Ureter (tissue), 1 donor: ENCODE measurements around the gene ASL. TPM values are rescaled to one million over a fixed set of nuclear protein-coding genes. Genes with fewer than 3 reads are reported as not detected.
"Not testable (repeated sequence)": the region's sequence is repeated elsewhere in the genome, so short reads cannot be mapped to it uniquely, and the experiment has no call there.

Experiments
- DNase-seq: peaks from one replicate; pipeline ENCODE4 v3.0.0-alpha.2; 2020; ENCODE audit warnings: low spot score
- total RNA-seq: library from RNA; stranded (reverse); gene quantifications from one replicate; pipeline ENCODE4 v1.2.4, GENCODE V29; 2023
- donor health status: DM: yes; HTN: yes; CAD: no.

Gene ASL
- total RNA-seq, 1 donor from 2014 or later: 50.4 TPM

DNA sequence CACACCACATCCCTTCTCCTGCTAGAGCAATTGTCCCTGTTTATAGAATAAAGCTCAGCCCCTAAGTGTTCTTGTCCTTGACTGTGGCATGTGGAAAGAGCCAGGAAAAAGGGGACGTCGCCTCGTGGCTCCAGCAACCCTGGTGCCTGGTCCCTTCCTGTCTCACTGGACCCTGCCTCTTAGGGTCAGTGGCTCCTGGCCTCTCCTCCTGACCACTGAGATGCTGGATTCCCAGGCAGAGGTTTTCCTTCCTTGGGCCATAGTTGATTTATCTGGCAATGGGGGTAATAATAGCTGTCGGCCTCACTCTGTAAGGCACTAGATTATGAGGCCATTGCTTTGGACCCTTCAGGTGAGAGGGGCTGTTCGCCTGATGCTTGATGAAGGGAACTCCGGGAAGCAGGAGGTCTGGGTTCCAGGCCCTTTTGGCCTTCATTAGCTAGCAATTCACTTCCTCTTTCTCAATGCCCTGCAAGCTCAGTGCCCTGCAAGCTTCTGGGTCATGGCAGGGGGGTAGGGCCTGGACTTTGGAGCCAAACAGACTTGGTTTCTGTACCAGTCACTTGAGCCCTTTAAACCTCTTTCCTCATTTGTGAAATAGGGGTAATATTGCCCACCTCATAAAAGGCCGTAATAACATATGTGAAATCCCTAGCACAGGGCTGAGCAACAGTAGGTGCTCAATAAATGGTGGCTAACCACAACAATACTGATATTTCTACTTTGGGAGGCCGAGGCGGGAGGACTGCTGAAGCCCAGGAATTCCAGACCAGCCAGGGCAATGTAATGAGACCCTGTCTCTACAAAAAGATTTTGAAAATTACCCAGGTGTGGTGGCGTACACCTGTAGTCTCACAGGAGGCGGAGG is 1.1 kb downstream of the ASL start:
- DNase-seq: no peak

DNA sequence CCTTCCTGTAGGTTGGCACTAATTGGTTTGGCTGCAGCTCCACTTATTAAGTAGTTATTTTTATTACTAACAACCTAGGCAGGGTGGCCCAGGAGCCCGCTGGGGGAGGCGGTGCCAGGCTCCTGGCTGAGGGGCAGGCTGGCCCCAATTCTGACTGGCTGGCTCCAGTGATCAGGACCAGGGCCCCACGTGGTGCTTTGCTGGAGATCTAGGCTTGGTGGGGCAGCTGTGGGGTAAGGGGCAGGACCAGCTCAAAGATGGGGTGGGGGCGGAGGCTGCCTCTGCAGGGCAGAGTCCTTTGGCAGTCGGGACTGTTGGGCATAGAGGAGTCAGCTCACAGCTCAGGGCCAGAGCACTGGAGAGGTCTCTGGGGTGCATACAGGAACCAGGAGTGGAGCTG is 2.4 kb downstream of the ASL start:
- DNase-seq: no peak

- DNase-seq: no peak
These were observed 6.5 kb downstream of the ASL start for GRCh38 chr7:66082083-66082482.

GRCh38 chr7:66082886-66083415 is 7.3 kb downstream of the ASL start:
- no peak for DNase-seq

DNA sequence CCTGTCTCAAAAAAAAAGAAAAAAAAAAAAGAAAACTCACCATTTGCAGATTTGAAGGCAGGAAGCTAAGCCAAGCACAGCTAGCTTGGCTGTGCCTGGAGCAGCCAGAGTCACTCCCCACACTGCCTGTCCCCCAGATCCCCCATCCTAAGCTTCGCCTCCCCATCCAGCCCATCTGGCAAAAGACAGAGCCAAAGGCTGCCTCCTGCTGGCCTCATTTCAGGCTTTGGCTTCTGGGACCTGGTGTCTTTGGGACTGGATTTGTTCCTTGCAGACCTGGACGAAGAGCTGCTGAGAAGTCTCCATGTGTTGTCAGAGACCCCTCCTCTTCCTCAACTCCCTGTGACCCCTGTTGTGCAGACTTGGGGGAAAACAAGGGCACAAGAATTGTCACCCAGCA is 8.1 kb downstream of the ASL start:
- no peak for DNase-seq

GRCh38 chr7:66088861-66089838 is 13.5 kb downstream of the ASL start:
- no peak for DNase-seq

GRCh38 chr7:66092654-66093053 is 17.0 kb downstream of the ASL start:
- DNase-seq: no peak

- no peak for DNase-seq
These were observed 19.4 kb downstream of the ASL start for GRCh38 chr7:66095010-66095409.

DNA sequence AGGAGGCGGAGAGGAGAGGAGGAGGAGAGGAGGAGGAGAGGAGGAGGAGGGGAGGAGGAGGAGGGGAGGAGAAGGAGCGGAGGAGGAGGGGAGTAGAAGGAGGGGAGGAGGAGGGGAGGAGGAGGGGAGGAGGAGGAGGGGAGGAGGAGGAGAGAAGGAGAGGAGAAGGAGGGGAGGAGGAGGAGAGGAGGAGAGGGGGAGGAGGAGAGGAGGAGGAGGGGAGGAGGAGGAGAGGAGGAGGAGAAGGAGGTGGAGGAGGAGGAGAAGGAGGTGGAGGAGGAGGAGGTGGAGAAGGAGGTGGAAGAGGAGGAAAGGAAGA is 23.6 kb downstream of the ASL start:
- no peak for DNase-seq

DNA sequence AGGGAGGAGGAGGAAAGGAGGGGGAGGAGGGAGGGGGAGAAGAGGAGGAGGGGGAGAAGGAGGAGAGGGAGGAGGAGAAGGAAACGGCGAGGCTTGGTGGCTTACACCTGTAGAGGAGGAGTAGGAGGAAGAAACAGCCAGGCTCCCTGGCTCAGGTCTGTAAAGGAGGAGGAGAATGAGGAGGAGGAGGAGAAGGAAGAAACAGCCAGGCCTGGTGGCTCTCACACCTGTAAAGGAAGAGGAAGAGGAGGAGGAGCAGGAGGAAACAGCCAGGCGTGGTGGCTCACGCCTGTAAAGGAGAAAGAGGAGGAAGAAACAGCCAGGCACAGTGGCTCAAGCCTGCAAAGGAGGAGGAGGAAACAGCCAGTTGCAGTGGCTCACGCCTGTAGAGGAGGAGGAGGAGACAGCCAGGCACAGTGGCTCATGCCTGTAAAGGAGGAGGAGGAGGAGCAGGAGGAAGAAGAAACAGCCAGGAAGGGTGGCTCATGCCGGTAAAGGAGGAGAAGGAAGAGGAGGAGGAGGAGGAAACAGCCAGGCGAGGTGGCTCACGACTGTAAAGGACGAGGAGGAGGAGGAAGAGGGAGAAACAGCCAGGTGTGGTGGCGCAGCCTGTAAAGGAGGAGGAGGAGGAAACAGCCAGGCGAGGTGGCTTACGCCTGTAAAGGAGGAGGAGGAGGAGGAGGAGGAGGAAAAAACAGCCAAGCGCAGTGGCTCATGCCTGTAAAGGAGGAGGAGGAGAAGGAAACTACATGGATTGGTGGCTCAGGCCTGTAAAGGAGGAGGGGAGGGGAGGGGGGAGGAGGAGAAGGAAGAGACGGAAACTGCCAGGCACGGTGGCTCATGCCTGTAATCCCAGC is 24.2 kb downstream of the ASL start:
- DNase-seq: peak; percentile 88

GRCh38 chr7:66100408-66101050 is 24.9 kb downstream of the ASL start:
- DNase-seq: no peak

DNA sequence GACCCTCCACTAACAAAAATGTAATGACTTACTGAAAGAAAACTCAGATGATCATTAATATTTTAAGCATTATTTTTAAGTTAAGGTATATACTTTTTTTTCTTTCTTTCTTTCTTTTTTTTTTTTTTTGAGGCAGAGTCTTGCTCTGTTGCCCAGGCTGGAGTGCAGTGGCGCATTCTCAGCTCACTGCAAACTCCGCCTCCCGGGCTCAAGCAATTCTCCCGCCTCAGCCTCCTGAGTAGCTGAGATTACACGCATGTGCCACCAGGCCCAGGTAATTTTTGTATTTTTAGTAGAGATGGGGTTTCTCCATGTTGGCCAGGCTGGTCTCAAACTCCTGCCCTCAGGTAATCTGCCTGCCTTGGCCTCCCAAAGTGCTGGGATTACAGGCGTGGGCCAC is 26.5 kb downstream of the ASL start:
- DNase-seq: not testable (repeated sequence)

- not testable (repeated sequence) for DNase-seq
These were observed 28.4 kb downstream of the ASL start for GRCh38 chr7:66103994-66104393.

DNA sequence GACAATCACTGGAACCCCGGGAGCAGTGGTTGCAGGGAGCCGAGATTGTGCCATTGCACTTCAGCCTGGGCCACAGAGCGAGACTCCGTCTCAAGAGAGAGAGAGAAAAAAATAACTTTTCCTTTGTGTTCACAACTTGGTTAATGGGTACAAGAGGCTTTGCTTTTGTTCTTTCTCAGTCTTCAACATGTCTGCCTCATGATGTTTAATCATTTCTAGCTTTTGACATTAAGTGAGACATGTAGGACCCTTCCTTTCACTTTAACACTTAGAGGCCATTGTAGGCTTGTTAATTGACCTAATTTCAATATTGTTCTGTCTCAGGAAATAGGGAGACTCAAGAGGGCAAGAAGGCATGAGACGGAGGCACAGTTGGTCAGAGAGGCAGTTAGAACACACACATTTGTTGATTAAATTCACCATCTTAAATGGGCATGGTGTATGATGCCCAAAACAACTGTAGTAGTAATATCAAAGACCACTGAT is 29.7 kb downstream of the ASL start:
- no peak for DNase-seq

DNA sequence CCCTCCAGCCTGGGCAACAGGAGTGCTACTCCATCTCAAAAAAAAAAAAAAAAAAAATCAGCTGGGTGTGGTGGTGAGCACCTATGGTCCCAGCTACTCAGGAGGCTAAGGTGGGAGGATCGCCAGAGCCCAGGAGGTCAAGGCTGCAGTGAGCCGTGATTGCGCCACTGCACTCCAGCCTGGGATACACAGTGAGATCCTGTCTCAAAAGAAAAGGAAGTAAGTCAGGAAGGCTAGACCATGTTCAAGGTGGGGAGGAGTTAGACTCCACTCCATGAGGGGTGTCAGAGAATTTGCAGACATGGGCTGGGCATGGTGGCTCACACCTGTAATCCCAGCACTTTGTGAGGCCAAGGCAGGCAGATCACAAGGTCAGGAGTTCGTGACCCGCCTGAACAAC is 32.8 kb downstream of the ASL start:
- DNase-seq: not testable (repeated sequence)

DNA sequence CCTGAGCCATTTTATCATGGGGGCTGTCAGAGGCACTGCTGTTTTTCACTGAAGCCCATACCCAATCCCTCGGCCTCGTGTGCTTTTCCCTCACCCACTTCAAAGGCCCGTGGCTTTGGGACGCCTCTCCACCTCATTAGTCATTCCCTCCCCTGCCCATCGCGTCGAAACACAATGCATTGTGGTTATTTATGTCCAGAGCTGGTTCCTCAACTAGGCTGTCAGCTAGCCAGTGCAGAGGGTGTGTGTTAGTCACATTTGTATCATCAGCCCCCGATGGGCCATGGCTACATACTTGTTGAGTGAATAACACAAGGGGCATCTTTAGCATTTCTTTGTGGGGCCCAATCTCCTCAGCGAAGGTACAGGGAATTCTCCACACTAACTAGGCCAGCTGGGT is 35.2 kb downstream of the ASL start:
- DNase-seq: no peak

GRCh38 chr7:66114743-66115649 is 39.4 kb downstream of the ASL start, which contains the start of gene CRCP:
Gene CRCP, plus strand, starts transcription at chr7:66114847. Its CDS starts 116 bp downstream, at chr7:66114963.
- DNase-seq: peak; percentile 85

GRCh38 chr7:66116680-66117420 is 41.2 kb downstream of the ASL start:
- not testable (repeated sequence) for DNase-seq

GRCh38 chr7:66118603-66119002 is 43.0 kb downstream of the ASL start:
- DNase-seq: no peak
